Measurements from ENCODE around the gene SYNGR3. TPM values are rescaled to one million over a fixed set of nuclear protein-coding genes. Genes with fewer than 3 reads are reported as not detected.
"Not testable (repeated sequence)": the region's sequence is repeated elsewhere in the genome, so short reads cannot be mapped to it uniquely, and the experiment has no call there.

SYNGR3 gene
- total RNA-seq, 1 experiment from 2014 or later: 2.3 TPM

GRCh38 chr16:1959269-1960039, 30.3 kb upstream of the SYNGR3 start, which contains the start of gene NDUFB10:
Gene NDUFB10 (plus strand): TSS chr16:1959538. CDS start chr16:1959625, 87 bp downstream.
- DNase-seq (ENCODE audit: low spot score): peak; percentile 94

DNA sequence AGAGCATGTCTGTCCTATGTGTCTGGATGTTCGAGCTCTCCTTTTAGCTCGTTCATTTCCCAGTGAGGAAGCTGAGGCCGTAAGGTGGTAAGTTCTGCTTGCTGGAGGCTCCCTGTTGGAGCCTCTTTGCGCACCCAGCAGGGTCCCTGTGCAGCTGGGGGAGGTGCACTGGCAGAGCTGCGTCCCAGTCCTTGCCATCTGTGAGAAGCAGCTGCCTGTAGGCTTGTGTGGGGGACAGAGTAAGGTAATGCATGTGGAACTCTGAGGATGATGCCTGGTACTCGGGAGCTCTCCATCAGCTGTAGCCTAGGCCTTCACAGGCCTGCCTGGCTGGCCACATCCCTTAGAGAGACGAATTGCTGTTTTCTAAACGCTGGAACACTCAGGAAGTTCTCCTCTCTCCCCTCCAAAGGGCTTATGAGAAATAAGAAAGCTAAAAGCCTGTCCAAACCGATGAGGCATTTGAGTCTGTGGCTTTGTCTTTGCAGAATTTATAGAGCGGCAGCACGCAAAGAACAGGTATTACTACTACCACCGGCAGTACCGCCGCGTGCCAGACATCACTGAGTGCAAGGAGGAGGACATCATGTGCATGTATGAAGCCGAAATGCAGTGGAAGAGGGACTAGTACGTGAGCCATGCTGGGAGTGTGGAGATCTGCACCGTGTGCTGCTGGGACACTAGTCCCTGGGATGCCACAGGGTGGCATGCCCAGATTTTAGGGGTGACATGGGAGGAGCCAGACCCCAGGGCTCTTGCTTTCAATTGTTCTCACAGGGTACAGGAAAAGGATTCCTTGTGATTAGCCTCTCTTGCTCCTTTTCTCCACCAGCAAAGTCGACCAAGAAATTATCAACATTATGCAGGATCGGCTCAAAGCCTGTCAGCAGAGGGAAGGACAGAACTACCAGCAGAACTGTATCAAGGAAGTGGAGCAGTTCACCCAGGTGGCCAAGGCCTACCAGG, 28.8 kb upstream of the SYNGR3 start:
- peak; percentile 77 for DNase-seq (ENCODE audit: low spot score)

DNA sequence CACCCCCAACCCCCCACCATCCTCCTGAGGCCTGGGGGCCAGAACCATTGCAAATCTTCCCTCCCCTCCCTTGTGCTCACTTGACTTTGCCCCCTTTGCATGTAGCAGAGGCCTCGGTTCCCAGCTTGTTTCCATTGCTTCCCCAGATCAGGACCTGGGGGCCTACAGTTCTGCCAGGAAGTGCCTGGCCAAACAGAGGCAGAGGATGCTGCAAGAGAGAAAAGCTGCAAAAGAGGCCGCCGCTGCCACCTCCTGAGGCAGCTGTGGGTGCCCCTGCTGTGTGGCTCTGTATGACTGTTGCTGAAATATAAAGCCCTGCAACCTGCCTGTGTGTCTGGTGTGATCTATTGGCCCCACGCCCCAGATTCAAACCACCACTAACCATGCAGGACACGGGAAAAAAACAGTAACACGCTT, 28.1 kb upstream of the SYNGR3 start:
- peak; percentile 19 for DNase-seq (ENCODE audit: low spot score)

- not testable (repeated sequence) for DNase-seq (ENCODE audit: low spot score)
These were observed 27.3 kb upstream of the SYNGR3 start for GRCh38 chr16:1962161-1963153.

DNA sequence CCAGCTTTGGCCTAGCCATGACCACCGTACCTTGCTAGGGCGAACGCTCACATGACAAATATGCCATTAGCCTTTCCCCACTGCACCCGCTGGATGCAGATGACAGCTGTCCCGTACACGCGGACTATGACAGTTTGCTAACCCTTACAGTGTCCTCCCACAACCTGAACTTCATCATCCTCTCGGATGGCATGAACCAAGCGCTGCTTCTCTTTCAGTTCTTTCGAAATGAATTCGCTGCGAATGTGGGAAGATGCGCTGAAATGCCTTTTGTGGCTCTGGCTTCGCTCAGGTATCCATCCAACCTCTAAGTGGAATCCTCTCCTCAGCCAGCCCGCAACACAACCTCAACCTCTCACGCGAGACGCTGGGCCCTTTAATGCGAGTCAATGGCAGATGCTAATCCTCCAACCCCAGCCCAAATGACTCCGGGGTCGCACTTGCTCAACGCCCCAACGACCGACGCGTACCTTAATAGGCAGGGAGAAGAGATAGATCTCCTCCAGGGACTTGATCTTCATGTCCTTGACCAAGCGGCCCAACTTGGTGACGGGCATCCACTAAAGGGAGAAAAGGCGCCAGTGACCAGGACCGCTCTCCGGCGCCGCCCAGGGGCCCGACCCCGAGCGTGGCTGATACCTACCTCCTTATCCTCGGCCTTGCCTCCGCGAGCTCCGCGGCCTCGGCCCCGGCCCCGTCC, 25.8 kb upstream of the SYNGR3 start:
- DNase-seq (ENCODE audit: low spot score): peak; percentile 42

- peak; percentile 100 for DNase-seq (ENCODE audit: low spot score)
These were observed 25.0 kb upstream of the SYNGR3 start, which contains the start of gene RPS2 for GRCh38 chr16:1964506-1965395. Gene RPS2 (minus strand): TSS chr16:1964826. CDS start chr16:1964625, 201 bp downstream.

- peak; percentile 58 for DNase-seq (ENCODE audit: low spot score)
These were observed 24.3 kb upstream of the SYNGR3 start for GRCh38 chr16:1965396-1966001.

GRCh38 chr16:1966460-1966859, 23.3 kb upstream of the SYNGR3 start, which contains the start of gene RNF151:
Gene RNF151 (plus strand): TSS chr16:1966856. CDS start chr16:1966882, 26 bp downstream.
- DNase-seq (ENCODE audit: low spot score): no peak

GRCh38 chr16:1968146-1968953, 21.4 kb upstream of the SYNGR3 start:
- DNase-seq (ENCODE audit: low spot score): no peak

- peak; percentile 92 for DNase-seq (ENCODE audit: low spot score)
These were observed 17.8 kb upstream of the SYNGR3 start, which contains the start of gene TBL3 for GRCh38 chr16:1971796-1972489. Gene TBL3 (plus strand): TSS chr16:1972053. CDS start chr16:1972165, 112 bp downstream.

GRCh38 chr16:1972490-1972877, 17.3 kb upstream of the SYNGR3 start:
- DNase-seq (ENCODE audit: low spot score): peak; percentile 51

DNA sequence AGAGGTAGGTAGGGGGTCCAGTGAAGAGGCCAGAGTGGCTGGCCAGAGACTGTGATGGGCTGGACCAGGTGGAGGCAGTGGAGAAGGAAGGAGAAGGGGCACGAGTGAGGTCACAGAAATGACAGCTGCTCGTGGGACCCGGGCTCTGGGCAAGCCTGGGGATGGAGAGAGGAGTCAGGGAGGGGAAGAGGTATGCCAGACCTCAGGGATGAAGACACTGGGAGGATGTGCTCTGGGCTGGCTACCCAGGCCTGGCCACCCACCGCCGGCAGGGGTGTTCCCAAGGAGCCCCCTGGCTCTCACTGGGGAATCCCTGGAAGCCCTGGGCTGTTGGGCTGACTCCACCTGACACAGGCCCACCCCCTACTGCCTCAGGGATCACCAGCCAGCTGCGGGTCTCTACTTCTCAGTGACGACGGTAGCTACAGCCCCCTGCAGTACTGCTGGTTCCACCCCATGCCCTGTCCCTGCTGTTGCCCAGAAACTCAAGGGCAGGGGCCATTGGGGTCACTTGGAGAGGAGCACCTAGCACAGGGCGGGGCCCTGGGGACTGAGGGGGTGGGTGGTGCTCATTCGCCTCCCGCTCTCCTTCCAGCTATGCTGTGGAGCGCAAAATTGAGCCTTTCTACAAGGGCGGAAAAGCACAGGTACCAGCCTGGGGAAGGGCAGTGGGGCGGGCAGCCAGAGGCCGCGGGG, 16.2 kb upstream of the SYNGR3 start:
- DNase-seq (ENCODE audit: low spot score): no peak

DNA sequence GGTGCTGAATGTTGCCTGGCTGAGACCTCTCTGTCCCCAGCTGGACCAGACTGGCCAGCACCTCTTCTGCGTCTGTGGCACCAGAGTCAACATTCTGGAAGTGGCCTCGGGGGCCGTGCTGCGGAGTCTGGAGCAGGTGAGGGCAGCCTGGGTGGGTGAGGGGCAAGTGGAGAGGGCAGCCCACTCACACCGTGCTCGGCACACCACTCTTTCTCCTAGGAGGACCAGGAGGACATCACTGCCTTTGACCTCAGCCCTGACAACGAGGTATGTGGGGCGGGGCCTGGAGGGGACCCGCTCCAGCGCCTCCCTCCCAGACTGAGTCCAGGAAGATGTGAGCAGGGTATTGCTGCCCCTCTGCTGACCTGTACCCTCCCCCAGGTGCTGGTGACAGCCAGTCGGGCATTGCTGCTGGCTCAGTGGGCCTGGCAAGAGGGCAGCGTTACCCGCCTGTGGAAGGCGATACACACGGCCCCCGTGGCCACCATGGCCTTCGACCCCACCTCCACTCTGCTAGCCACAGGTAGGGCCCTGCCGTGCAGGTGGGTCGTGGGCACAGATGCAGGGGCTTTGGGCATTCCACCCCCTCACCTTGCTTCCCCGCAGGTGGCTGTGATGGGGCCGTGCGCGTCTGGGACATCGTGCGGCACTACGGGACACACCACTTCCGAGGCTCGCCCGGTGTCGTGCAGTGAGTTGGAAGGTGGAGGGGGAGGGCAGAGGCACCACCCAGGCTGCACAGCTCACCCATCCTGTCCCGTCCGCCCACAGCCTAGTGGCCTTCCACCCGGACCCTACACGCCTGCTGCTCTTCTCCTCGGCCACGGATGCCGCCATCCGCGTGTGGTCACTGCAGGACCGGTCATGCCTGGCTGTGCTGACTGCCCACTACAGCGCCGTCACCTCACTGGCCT, 15.4 kb upstream of the SYNGR3 start:
- no peak for DNase-seq (ENCODE audit: low spot score)

DNA sequence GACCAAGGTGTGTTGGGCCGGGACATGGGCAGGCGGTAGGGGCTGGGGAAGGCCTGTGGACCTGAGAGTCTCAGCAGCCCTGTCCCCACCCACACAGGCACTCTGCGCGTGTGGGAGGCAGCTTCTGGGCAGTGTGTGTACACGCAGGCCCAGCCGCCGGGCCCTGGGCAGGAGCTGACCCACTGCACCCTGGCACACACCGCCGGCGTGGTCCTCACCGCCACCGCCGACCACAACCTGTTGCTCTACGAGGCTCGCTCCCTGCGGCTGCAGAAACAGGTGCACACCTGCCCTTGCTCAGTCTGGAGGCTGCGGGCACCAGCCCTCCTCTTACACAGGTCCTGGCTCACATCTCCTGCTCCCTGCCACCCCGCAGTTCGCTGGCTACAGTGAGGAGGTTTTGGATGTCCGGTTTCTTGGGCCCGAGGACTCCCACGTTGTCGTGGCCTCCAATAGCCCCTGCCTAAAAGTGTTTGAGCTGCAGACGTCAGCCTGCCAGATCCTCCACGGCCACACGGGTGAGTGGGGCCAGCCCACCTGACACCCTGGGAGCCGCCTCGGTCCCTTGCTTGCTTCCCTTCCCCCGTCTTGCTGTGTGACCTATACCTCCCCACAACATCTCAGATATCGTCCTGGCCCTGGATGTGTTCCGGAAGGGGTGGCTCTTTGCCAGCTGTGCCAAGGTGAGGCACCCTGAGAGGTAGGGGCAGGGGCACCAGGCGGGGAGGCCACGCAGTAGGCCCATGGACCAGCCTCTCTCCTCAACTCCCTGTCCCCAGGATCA, 14.1 kb upstream of the SYNGR3 start:
- DNase-seq (ENCODE audit: low spot score): no peak

DNA sequence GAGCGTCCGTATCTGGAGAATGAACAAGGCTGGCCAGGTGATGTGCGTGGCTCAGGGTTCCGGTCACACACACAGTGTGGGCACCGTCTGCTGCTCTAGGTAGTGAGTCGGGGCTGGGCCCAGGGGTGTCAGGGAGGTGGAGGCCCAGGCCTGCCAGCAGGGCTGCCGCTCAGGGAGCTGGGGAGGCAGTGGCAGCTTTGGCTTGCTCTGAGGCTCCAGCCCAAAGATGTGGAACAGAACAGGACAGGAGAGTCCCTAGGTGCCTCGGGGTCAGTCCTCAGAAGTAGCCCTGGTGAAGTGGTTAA, 13.6 kb upstream of the SYNGR3 start:
- DNase-seq (ENCODE audit: low spot score): no peak

All from HT-29 (cell line).